HUES48 (cell line): ENCODE data around the gene PDE11A.

ENCODE experiments used
- H3K27ac ChIP-seq: one replicate; pipeline ENCODE4 v1.7.0; 2013; ENCODE audit warnings: low read depth, low read length, inconsistent platforms
- H3K27me3 ChIP-seq: 2 replicates; pipeline ENCODE4 v1.6.1; 2013; ENCODE audit warnings: mild to moderate bottlenecking, low read length; ENCODE audit not compliant: control insufficient read depth, insufficient read depth
- H3K36me3 ChIP-seq: 2 replicates; pipeline ENCODE4 v1.6.1; 2013; ENCODE audit warnings: low read length; ENCODE audit not compliant: control insufficient read depth, insufficient read depth
- H3K4me1 ChIP-seq: 2 replicates; pipeline ENCODE4 v1.6.1; 2013; ENCODE audit warnings: mild to moderate bottlenecking, low read length; ENCODE audit not compliant: control insufficient read depth, insufficient read depth
- H3K4me3 ChIP-seq: 2 replicates; pipeline ENCODE4 v1.5.1; 2013; ENCODE audit warnings: mild to moderate bottlenecking, low read depth, low read length
- H3K9ac ChIP-seq: 2 replicates; pipeline ENCODE4 v1.6.1; 2013; ENCODE audit warnings: mild to moderate bottlenecking, low read depth, low read length, moderate library complexity
- H3K9me3 ChIP-seq: 2 replicates; pipeline ENCODE4 v1.6.1; 2013; ENCODE audit warnings: low read length; ENCODE audit not compliant: control insufficient read depth, insufficient read depth

The PDE11A gene

GRCh38 chr2:177641331-177641730 is 431.2 kb downstream of the PDE11A start:
- Histone ChIP-seq H3K27ac (no peak overlapping the region), H3K4me3 (no peak overlapping the region)

GRCh38 chr2:177640423-177640822 is 432.2 kb downstream of the PDE11A start:
- no peak overlapping the region for H3K4me3 ChIP-seq
- H3K9me3 ChIP-seq, result no peaks in the 10 kb centered on the region
- H3K9ac ChIP-seq, result no peak overlapping the region
- no peaks in the 10 kb centered on the region for H3K4me1 ChIP-seq
- H3K27me3 ChIP-seq, result no peaks in the 10 kb centered on the region
- H3K36me3 ChIP-seq, result no peaks in the 10 kb centered on the region
- H3K27ac ChIP-seq, result no peak overlapping the region

More at GRCh38 chr2:177641331-177641730, 431.2 kb downstream of the PDE11A start:
- Histone ChIP-seq H3K4me1 (no peaks in the 10 kb centered on the region), H3K36me3 (no peaks in the 10 kb centered on the region), H3K9ac (no peak overlapping the region), H3K9me3 (no peaks in the 10 kb centered on the region), H3K27me3 (no peaks in the 10 kb centered on the region)

- Histone ChIP-seq H3K9me3 (no peaks in the 10 kb centered on the region), H3K9ac (no peak overlapping the region), H3K4me1 (no peaks in the 10 kb centered on the region), H3K4me3 (no peak overlapping the region), H3K36me3 (no peaks in the 10 kb centered on the region), H3K27me3 (no peaks in the 10 kb centered on the region), H3K27ac (no peak overlapping the region)
These were observed 433.2 kb downstream of the PDE11A start for GRCh38 chr2:177639262-177639914.

GRCh38 chr2:177638507-177638906 is 434.1 kb downstream of the PDE11A start:
- H3K9me3 ChIP-seq, result no peaks in the 10 kb centered on the region
- H3K4me1 ChIP-seq, result peaks cover 6% of the 10 kb centered on the region; the same call in 1 of the 2 replicates
- no peak overlapping the region for H3K4me3 ChIP-seq
- no peak overlapping the region for H3K9ac ChIP-seq
- H3K36me3 ChIP-seq, result no peaks in the 10 kb centered on the region
- no peaks in the 10 kb centered on the region for H3K27me3 ChIP-seq
- no peak overlapping the region for H3K27ac ChIP-seq

GRCh38 chr2:177636672-177637071 is 435.9 kb downstream of the PDE11A start:
- peaks cover 11% of the 10 kb centered on the region; the same call in 1 of the 2 replicates for H3K4me1 ChIP-seq
- H3K27me3 ChIP-seq, result no peaks in the 10 kb centered on the region
- no peaks in the 10 kb centered on the region for H3K36me3 ChIP-seq
- H3K27ac ChIP-seq, result no peak overlapping the region
- no peak overlapping the region for H3K4me3 ChIP-seq
- H3K9me3 ChIP-seq, result no peaks in the 10 kb centered on the region
- H3K9ac ChIP-seq, result no peak overlapping the region

- no peak overlapping the region for H3K9ac ChIP-seq
- no peak overlapping the region for H3K27ac ChIP-seq
These were observed 436.9 kb downstream of the PDE11A start for GRCh38 chr2:177635696-177636095.

GRCh38 chr2:177633910-177634294 is 438.7 kb downstream of the PDE11A start:
- Histone ChIP-seq H3K36me3 (no peaks in the 10 kb centered on the region), H3K9ac (0 out of 2 replicates have a peak overlapping the region, but pooled peaks have one; percentile 14), H3K27ac (no peak overlapping the region), H3K4me1 (peaks cover 11% of the 10 kb centered on the region; the same call in 1 of the 2 replicates), H3K9me3 (no peaks in the 10 kb centered on the region), H3K4me3 (peak overlapping the region; percentile 48), H3K27me3 (no peaks in the 10 kb centered on the region)

More at GRCh38 chr2:177635696-177636095, 436.9 kb downstream of the PDE11A start:
- Histone ChIP-seq H3K4me3 (no peak overlapping the region), H3K36me3 (no peaks in the 10 kb centered on the region), H3K9me3 (no peaks in the 10 kb centered on the region), H3K4me1 (peaks cover 11% of the 10 kb centered on the region; the same call in 1 of the 2 replicates), H3K27me3 (no peaks in the 10 kb centered on the region)

- Histone ChIP-seq H3K9me3 (no peaks in the 10 kb centered on the region), H3K9ac (no peak overlapping the region), H3K36me3 (no peaks in the 10 kb centered on the region), H3K4me1 (peaks cover 11% of the 10 kb centered on the region; the same call in 1 of the 2 replicates), H3K27ac (no peak overlapping the region), H3K27me3 (no peaks in the 10 kb centered on the region), H3K4me3 (no peak overlapping the region)
These were observed 439.5 kb downstream of the PDE11A start for GRCh38 chr2:177633111-177633510.

- Histone ChIP-seq H3K27ac (no peak overlapping the region), H3K4me1 (peaks cover 11% of the 10 kb centered on the region; the same call in 1 of the 2 replicates), H3K36me3 (no peaks in the 10 kb centered on the region), H3K27me3 (no peaks in the 10 kb centered on the region), H3K9me3 (no peaks in the 10 kb centered on the region), H3K4me3 (no peak overlapping the region), H3K9ac (no peak overlapping the region)
These were observed 440.9 kb downstream of the PDE11A start for GRCh38 chr2:177631680-177632079.

GRCh38 chr2:177629357-177630024 is 443.1 kb downstream of the PDE11A start:
- Histone ChIP-seq H3K4me1 (peaks cover 14% of the 10 kb centered on the region; the same call in 1 of the 2 replicates), H3K4me3 (no peak overlapping the region), H3K27ac (no peak overlapping the region), H3K36me3 (no peaks in the 10 kb centered on the region), H3K27me3 (no peaks in the 10 kb centered on the region), H3K9me3 (no peaks in the 10 kb centered on the region), H3K9ac (no peak overlapping the region)

GRCh38 chr2:177628831-177629230 is 443.7 kb downstream of the PDE11A start:
- no peak overlapping the region for H3K27ac ChIP-seq

More at GRCh38 chr2:177628831-177629230, 443.7 kb downstream of the PDE11A start:
- H3K36me3 ChIP-seq, result no peaks in the 10 kb centered on the region
- H3K27me3 ChIP-seq, result no peaks in the 10 kb centered on the region
- no peak overlapping the region for H3K9ac ChIP-seq
- peaks cover 11% of the 10 kb centered on the region; the same call in 1 of the 2 replicates for H3K4me1 ChIP-seq
- no peaks in the 10 kb centered on the region for H3K9me3 ChIP-seq
- H3K4me3 ChIP-seq, result no peak overlapping the region
